NCI-H446 treated with DMSO at 0.1 percent for 48 hours (cell line): Measurements from ENCODE around the gene ALX3.
"Not testable (repeated sequence)": the region's sequence is repeated elsewhere in the genome, so short reads cannot be mapped to it uniquely, and the experiment has no call there.

Source experiments
- DNase-seq: peaks from one replicate; lab custom pipeline; 2025; lab: John Stamatoyannopoulos, UW

Gene ALX3

DNA sequence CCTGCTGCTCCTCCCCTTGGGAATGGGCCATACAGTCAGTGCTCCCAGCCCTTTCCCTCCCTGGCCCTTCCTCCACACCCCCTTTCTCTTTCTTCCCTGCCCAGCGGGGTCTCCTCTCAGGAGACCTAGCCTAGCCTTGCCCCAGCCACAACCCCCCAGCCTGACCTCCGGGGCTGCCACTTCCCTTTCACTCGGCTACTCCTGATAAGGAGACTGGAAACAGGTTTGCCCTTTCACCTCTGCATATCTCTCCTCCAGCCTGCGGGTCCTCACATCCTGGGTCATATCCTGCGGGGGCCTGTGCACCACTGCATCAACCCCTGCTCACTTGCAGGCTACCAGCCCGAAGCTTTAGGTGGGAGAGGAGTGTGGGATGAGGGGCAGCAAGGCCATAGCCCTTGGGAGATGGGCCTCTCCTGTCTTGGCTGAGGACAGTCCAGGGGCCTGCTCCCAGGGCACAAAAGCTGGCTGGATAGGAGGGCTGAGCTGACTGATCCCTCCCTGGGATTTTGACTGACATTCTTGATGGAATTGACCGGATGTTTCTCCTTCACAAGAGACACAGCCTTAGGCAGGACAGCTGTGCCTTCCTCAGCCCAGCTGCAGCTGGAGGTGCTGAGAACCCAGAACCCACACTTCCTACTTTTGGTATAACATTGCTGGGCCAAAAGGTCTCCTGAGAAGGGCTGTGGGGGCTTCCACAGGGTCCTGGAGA, 19.2 kb upstream of the ALX3 start:
- no peak for DNase-seq

DNA sequence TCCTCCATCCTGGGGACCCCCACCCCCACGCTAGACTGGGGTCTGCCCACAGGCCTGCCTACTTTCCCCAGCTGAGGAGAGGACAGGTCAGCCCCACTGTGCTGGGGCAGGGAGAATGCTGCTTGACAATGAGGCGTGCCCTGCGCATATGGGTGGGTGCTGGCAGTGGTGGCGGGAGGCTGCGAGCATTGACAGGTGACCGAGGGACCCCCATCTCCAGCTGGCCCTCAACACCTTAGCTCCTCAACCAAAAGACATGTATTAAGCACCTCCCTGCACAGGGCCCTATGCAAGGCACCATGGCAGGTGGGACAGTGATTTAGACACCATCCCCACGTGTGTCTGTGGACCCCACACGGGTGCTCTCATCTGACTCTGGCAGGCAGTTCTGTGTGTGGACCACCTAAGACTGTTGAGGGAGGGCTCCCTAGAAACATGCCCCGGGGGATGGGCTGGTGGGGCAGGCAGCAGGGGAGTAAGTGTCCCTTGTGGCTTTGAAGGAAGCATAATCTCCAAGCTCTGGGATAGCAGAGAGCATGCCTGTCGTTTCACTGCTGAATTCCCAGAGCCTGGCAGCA, 18.4 kb upstream of the ALX3 start:
- no peak for DNase-seq

DNA sequence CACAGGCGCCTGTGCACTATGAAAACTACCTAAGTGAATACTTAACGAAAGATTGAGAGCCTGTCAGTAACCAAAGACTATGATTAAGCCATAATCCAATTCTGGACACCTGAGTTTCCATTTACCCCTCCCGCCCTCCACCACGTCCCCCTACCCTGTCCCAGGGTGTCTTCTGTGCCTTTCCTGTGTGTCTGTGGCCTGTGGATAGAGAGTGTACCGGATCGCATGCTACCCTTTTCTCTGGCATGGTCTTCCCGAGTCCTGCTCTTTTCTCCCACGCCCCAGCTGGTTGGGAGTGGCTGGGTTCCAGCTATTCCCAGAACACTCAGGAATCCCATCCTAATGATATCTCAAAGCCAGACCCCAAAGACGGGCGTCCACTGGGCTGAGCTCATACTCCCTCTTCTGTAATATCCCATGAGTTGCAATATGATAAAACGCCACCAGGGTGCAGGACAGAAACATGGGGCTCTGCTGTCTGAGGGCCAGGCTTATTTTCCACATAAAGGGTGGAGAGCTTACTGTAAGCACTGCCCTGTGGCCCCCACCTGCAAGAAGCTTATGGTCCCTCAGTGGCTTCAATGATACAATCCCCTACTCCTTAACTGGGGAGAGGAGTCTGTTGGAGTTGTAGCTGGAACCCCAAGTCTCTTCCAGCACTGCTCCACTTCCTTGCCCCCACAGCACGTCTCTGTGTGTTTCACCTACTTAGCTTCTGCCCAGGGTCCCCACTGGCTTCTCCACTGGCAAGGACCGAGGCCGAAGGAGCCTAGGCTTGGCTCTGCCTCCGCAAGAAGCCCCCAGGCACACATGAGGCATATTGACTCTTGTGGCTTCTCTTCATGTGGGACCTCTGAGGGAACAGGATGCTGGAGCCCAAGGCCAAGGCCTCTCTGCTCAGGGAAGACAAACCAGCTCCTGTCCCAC, 17.6 kb upstream of the ALX3 start:
- peak; percentile 27 for DNase-seq

DNA sequence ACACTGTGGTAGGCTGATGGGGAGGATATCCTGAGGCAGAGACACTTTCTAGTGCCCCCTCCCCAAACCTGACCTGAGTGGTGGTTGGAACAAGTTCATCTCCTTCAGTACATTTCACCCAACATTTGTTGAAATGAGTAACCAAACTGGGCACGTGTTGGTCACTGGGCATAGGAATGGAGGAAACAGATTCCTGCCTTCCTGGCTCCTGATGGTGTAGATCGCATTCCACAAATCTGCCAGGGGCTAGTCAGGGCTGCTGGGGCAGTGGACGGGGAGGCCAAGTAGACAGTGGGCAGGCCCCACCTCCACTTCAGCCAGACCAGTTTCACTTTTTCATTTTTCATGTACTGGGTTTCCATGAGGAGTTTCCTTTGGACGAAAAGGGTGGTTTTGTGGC, 16.5 kb upstream of the ALX3 start:
- no peak for DNase-seq

DNA sequence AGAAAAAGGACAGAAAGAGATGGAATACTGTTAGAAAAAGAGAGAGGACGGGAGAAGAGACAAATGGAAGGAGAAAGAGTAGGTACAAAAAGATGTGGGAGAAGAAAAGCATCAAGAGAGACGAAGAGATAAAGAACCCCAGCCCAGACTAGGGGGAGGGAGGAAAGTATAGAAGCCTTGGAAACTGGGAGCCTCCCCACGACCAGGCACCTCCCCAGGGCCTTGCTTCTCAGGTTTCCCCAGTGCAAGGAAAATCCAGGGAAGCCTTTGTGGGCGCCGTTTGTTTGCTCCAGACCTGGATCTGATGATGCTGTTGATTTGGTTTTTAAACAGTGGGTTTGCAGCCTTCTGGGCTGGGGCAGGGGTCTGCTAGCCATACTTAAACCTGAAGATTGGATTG, 15.2 kb upstream of the ALX3 start:
- no peak for DNase-seq

DNA sequence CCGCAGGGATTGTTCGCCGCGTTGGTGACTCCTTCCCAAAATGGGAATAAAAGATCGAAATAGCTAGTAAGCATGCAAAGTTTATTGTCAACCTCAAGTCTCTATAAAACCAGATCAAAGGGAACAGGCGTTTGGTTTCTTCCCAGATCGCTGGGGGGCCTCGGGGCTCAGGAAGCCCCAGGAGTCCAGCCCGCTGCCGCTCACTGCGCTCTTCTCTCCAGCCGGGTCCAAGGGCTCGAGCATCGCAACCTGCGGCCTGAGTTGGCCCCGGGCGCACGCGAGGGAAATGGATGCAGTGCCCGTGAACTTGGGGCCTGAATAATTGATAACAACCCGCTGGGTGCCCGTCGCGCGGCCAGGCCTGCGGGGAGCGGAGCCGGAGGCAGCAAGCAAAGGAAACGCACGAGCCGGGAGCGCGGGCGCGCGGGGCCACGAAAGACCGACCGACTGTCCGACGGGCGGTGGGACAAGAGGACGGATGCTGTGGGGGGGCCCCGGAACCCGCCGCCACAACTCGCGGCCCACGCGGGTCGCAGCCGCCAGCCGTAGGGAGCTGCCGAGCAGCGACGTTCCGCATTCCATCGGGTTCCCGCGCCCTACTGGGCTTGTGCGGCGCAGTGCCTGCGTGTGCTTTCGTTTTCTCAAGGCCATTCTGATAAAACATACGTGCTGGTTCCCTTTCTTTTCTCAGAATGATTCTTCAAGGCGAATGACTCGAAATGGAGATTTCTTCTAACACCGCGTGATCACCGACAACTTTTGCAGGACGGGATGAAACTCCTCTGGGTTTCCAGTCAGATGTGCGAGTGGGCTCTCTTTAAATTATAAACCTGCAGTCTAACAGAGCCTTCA, 14.0 kb upstream of the ALX3 start:
- DNase-seq, result no peak

DNA sequence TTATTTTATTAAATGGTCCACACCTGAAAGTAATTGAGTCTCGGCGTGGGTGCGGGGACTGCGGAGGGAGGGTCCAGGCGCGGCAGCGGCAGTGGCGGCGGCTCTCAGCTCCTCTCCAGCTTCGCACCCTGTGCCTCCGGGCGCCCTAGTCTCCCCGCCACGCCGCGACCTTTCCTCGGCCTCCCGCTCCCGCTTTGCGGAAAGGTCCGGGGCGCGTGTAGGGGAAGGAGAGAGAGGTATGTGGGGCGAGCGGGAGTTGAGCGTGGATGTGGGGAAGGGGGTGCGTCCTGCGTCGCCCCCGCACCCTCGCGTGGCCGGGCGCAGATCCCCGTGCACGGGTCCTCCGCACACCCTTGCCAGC, 13.4 kb upstream of the ALX3 start:
- DNase-seq, result no peak

DNA sequence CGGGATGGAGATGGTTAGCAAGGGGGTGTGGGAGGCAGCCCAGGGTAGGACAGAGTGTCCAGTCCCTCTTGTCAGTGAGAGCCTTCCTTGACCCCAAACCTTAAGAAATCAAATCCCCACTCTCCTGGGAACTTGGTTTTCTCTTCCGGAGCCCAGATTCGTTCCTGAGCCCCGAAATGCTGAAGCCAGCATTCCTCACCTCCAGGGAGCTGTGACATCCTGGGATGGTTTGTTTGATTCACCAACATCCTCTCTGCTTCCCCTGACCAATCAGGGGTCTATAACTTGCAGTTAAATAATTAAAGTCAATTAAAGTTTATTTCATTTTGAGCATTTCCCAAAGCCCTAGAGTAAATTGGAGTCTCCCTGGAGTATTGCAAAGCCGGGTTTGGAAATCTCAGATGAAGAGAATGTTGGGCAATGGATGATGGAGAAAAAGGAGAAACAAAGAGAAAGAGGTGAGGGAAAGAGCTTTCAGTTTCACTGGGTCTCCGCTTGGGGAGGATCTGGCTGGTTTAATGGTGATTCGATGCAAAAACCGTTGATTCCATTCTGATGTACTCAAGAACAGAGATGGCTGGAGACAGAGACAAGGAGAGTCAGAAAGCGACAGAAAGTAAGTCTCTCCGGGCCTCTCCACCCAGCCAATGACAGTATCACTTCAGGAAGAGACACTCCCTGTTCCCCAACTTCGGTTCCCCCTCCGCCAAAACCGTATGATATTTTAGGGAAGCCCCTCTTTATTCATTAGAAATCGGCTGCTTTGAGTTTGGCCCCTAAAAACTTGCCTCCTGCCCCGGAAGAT, 12.8 kb upstream of the ALX3 start:
- DNase-seq, result no peak

DNA sequence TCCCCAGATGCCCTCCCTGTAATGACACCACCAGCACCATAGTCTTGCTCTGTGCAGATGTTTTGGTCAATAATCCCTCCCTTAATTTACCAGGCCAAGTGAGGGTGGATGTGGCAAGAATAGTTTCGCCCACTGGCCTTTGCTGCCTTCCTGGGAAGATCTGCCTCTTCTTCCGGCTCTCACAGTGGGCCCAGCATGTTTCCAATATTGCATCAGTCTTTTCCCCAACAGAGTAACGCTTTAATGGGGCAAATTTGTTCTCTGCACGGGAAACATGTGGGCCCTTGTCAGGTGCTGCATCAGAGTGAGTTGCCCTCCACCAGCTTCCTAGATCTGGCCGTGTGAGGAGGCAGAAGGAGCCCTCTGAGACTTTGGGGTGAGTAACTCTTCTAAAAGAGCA, 12.0 kb upstream of the ALX3 start:
- no peak for DNase-seq

DNA sequence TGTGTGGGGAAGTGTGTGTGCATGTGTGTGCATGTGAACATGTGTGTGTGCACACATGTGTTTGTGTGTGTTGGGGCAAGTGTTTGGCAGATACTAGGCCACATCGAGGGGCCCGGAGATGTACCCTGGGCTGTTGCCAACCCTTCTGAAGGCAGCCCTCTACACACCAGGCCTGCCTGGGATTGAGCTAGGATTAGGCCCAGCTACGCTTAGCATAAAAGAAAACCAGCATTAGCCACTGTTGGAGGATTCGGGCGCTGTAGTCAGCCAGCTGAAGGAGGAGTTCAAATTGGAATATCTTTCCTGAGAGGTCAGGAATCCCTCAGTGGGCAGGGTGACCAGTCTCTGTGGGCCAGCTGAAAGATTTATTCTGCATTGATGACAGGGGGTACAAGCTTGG, 10.6 kb upstream of the ALX3 start:
- DNase-seq, result no peak

DNA sequence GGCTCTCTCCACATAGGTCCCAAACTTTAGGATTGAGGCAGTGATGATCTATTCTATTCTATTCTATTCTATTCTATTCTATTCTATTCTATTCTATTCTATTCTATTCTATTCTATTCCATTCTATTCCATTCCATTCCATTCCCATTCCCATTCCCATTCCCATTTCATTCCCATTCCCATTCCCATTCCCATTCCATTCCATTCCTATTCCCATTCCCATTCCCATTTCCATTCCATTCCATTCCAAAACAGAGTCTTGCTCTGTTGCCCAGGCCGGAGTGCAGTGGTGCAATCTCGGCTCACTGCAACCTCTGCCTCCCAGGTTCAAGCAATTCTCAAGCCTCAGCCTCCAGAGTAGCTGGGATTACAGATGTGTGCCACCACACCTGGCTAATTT, 9.5 kb upstream of the ALX3 start:
- not testable (repeated sequence) for DNase-seq

DNA sequence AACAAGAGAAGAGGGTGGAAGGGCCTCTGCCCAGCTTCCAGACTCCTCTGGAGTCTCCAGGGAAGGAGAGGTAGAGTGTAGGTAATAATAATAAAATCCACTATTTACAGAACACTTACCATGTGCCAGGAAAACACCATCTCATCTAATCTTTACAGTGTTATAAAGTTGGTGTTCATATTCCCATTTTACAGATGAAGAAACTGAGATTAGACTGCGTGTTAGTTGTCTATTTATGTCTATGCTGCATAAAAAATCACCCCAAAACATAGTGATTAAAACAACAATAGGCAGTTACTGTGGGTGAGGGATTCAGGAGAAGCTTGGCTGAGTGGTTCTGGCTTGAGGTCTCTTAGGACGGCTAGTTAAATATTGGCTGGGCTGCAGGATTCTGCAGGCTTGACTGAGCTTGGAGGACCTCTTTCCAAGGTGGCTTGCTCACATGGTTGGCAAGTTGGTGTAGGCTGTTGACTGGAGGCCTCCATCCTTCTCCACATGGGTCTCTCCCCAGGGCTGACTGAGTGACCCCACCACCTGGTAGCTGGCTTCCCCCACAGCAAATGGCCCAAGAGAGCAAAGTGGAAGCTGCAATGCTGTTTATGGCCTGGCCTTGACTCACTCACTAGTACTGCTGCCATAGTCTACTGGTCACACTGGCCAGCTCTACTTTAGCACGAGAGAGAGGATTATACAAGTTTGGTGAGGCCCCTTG, 6.5 kb upstream of the ALX3 start:
- DNase-seq, result no peak

DNA sequence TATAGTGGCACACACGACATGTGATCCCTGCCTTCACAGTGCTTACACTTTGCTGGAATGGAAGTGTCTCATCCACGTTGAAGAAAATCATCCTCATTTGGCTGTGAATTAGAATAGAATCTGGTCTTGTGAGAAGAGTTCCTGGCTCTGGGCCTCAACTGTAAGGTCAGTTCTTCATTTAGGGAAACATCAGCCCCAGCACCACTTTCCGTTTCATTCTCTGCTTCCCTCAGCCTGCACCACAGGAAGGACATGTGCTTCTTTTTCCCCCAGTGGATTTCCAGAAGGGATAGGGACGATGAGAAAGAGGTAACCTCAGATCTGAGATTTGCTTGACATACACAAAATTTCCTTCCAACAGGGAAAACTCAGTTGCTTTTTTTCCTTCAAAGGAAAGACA, 3.7 kb upstream of the ALX3 start:
- DNase-seq, result no peak

DNA sequence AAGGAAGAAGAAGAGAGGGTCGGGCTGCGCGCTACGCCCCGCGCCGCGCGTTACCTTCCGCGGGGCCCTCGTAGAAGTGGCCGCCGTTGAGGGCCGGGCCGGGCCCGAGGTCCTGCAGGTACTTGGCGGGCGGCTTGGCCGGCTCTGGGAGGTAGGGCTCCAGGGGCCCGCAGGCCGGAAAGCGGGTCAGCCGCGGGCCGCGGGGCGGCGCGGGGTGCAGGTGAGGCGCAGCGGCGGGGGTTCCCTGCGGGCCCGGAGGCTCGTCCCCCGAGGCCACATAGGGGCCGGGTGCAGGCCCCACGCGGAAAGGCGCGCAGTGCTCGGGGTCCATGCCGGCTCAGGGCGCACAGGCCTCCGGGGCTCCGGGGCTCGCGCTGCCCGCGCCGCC, 196 bp downstream of the ALX3 start:
- no peak for DNase-seq

DNA sequence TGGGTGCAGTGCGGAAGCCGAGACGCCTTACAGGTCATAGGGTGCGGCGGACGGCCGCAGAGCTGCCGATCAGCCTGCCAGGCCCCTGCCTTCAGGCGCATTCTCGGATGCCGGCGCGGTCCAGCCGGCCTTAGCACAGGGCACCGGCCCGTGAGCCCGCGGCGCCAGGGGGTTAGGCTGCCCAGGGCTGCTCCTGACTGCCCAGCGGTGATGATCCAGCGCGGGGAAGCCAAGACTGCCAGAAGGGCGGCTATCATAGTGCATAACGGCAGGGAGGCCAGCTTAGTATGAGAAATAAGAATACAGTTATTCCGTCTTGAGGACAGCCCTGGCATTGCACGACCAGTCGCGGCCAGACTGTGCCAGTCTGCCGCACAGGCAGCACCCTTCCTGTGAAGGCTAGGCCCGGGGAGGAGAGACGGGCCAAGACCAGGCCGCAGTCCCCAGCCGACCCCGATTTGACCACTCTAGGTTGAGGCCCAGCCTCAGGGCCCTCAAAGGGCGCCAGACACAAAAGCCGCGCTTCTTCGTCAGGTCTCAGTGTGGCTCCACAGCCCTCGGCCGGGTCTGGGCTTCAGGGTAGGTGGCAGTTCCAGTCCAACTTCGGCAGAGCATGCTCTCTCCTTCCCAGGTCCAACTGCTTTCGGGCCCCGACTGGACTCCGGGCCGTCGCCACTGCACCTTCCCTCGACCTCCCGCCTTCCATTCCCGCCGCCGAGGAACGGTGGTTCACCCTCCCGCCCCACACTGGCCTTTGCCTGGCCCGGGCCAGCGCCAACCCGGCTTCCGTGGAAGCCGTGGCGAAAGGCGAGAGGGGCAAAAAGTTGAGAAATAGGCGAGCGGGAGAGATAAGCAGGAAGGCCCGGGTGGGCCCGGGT, 829 bp downstream of the ALX3 start:
- DNase-seq, result no peak

DNA sequence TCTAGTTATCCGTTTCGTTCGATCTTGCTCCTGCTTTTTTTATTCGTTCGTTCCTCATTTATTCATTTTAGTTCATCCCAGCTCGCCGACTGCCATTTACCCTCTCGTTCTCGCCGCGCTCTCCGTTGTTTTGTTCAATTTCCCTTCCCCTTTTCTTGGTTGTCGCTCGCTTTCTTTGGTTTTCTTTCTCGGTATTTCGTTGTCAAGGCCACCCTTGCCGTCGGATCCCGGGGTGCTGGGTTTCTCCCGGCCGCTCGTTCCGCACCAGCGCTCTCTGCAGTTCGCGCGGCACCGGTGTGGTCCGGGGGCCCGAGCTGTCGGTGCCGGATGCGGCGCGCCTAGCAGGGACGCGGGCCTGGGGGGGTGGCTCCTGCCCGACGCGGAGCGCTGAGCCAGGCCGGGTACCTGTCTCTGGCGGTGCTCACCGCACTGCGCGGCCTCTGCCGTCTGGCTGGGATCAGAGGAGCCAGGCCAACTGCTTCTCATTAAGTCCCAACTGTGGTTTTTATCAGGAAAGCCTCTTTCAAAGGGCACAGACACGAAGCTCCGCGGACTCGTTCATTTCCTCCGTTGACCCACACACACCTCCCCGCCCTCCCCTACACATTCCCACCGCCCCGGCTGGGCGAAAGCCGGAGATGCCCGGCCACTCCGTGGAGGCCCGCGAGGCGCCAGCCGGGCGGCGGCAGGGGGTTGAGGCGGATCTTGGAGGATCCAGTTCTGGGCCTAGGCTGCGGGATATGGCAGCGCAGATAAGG, 1.6 kb downstream of the ALX3 start:
- no peak for DNase-seq

DNA sequence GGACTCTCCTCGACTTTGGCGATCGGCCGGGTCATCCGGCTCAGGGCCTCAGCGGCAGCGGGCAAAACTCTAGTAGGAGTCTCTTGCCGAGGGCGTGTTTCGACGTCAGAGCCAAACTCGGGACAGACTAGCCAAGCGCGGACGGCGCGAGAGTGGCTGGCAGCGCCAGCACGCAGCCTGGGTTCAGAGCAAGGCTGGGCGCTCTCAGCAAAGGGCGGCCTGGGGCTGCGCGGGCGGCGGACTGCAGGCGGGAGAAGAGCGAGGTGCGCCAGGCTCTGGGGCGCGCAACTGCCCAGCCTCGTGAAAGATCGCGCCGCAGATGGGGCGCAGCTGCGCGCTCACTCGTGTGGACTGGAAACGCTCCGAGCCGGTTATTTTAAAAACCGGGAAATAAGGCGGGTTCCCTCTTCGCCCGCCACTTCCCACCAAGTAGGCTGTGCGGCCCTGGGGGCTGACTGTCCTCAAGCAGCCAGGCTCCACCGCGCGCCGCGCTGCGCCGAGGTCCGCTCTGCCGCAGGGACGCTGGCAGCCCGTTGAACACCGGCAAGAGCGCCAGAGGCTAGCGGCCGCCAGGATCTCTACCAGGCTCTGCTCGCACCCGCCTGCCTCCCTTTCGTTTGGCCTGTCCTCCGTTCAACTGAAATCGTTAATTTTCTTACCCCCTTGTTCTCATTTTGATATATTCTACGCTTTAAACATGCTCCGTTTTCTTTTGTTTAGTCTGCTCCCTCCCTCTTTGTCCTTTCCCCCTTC, 2.4 kb downstream of the ALX3 start:
- no peak for DNase-seq

DNA sequence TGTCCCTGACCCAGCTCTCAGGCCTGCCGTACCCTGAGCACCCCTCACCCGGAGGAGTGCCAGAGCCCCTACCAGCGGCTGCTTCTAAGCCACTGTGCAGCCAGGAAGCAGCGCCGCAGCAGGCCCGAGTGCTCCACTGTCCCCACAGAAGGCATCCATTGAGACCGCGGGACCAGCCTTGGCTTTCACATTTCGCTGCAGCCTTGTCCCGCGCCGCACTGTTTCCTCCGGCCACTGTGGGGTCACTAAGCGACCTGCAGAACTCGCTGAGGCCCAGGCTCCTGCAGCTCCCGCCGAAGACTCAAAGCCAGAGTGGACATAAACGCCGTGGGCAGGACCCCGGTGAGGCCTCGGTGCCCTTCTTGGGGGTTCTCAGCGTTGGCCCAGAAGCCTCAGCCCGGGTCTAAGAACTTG, 3.0 kb downstream of the ALX3 start:
- DNase-seq, result no peak
